ENCODE measurements around the gene EN1. TPM values are rescaled to one million over a fixed set of nuclear protein-coding genes. Genes with fewer than 3 reads are reported as not detected.
A peak's percentile ranks its signal among the peaks of the same experiment; 100 is the strongest.

The EN1 gene
- total and polyA plus RNA-seq, 2 of the 13 experiments (the other 11 are each of a cell fraction or from before 2014, with no cell fraction given), result not detected

DNA sequence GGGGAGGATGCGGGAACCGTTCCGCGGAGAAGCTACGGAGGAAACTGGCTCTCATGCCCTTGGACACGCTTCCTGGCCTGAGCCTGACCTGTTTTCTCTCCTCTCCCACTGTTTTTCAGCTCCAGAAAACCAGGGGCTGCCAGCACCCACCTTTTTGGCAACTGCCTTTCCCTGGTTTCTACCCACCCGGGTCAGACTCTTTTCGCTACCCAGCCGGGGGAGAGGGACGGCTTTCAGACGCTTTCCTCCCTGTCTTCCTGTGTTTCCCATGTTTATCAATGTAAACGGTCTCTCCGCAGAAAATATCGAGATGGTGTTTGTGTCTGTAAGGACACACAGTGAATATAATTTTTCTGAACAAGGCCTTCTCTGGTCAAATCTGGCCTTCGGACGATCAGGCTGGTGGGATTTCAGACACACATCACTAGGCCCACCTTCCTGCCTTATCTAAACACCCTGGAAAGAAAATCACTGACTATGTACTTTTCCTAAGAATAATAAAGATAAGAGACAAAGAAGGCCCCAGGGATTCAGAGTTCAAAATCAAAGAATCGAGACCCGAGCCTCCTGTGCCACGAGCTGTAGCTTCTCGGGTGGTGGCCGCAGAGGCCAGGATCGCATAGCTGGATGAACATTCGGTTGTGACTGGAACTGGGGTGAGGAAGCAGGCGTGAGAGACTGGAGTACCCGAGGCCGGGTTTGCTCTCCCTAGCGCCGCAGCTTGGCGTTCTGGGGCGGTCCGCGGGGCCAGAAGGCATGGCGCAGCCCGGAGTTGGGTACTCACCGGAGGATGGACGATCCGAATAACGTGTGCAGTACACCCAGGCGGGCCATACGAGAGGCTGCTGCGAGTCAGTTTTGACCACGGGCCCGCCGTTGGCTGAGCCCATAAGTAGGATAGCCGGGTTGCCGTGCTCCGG is 1.7 kb downstream of the EN1 start:
- H2AFZ ChIP-seq (ENCODE audit: low read length), result no peak overlapping the region
- no peaks in the 10 kb centered on the region for H3K79me2 ChIP-seq (ENCODE audit: insufficient read depth, low read length)
- POLR2A ChIA-PET, result no interaction called here
- no peak for TF ChIP-seq NFRKB (IDR thresholded peaks at IDR 0.05)
- peak; percentile 86; the same call in 1 of the 2 replicates for TF ChIP-seq EZH2 (conservative IDR thresholded peaks at IDR 0.05; ENCODE audit: low read depth, low read length)
- H3K27me3 ChIP-seq (ENCODE audit: control insufficient read depth in 1 of 2, insufficient read depth in 2 of 2, low read length in 2 of 2), result peaks cover 17 to 86% of the 10 kb centered on the region in 2 experiments
- in situ Hi-C loops (cut with HindIII; ENCODE audit: extremely low pct_ligation_motif_present, low pct_unique_long_range_greater_than_20kb), result no loop called here
- no peak overlapping the region for H3K4me2 ChIP-seq (ENCODE audit: low read depth, low read length)
- FAIRE-seq (no peak), DNase-seq (ENCODE audit: low spot score) (no peak), ATAC-seq (no peak; the same call in 1 of the 3 replicates)
- no peaks in the 10 kb centered on the region for H3K36me3 ChIP-seq (replicated peaks in 1 of 2; ENCODE audit: control insufficient read depth in 1 of 2, insufficient read depth in 2 of 2, low read length in 2 of 2)
- no peaks in the 10 kb centered on the region for H3K9me3 ChIP-seq (ENCODE audit: low read length)
- 40% methylated on average over 38 of the region's 47 CpGs for WGBS (ENCODE audit: low lambda C conversion rate)
- CTCF ChIA-PET (ENCODE audit: low intra/inter-chr PET ratio, low total read pairs), result no interaction called here
- no peak overlapping the region for H3K27ac ChIP-seq (ENCODE audit: extremely low read length, insufficient read depth, low read length)
- no peaks in the 10 kb centered on the region for H4K20me1 ChIP-seq (ENCODE audit: insufficient read depth, low read length)
- H3K9ac ChIP-seq (ENCODE audit: insufficient read depth, low read depth, low read length), result no peak overlapping the region
- intact Hi-C loops (cut with micrococcal nuclease; ENCODE audit: unreplicated experiment), result no loop called here
- H3K4me3 ChIP-seq (replicated peaks in 1 of 3; ENCODE audit: insufficient read depth in 1 of 3, low read depth in 2 of 3, low read length in 3 of 3), result no peak overlapping the region
- no TSS peak for BruUV-seq (replicated peaks)
- H3K4me1 ChIP-seq (ENCODE audit: insufficient read depth, low read length), result no peaks in the 10 kb centered on the region

DNA sequence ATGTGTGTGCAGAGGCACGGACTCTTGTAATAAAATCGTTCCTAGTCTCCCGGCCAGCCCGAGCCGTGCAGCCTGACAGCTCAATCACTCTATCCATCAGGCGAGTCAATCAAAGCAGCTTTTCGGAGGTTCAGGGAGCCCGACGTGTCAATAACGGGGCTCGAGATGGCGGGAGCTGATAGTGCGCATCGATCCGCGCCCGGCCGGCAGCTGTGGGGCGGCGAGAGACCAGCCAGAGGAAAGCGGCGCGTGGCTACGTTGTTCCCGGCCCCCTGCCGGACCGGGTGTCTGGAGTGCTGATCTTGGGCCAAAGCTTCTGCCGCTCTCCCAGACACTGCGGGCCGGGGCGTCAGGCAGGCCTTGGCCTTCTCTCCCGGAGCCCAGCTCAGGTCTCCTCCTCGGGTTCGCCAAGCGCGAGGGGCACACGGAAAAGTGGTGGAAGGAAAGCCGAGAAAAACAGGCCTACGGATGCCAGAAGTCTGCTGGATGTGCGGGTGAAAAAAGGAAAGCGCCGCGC is 2.4 kb downstream of the EN1 start:
- no peaks in the 10 kb centered on the region for H4K20me1 ChIP-seq (ENCODE audit: insufficient read depth, low read length)
- ChIA-PET CTCF (ENCODE audit: low intra/inter-chr PET ratio, low total read pairs) (no interaction called here), POLR2A (no interaction called here)
- no peaks in the 10 kb centered on the region for H3K4me1 ChIP-seq (ENCODE audit: insufficient read depth, low read length)
- no peaks in the 10 kb centered on the region for H3K9me3 ChIP-seq (ENCODE audit: low read length)
- no peaks in the 10 kb centered on the region for H3K79me2 ChIP-seq (ENCODE audit: insufficient read depth, low read length)
- 53% methylated on average over 35 of the region's 43 CpGs for WGBS (ENCODE audit: low lambda C conversion rate)
- H3K4me3 ChIP-seq (replicated peaks in 1 of 3; ENCODE audit: insufficient read depth in 1 of 3, low read depth in 2 of 3, low read length in 3 of 3), result no peak overlapping the region
- DNase-seq (ENCODE audit: low spot score) (no peak), FAIRE-seq (no peak), ATAC-seq (peak; percentile 32; the same call in 2 of the 3 replicates)
- H3K4me2 ChIP-seq (ENCODE audit: low read depth, low read length), result no peak overlapping the region
- no peak overlapping the region for H3K9ac ChIP-seq (ENCODE audit: insufficient read depth, low read depth, low read length)
- no peaks in the 10 kb centered on the region for H3K36me3 ChIP-seq (replicated peaks in 1 of 2; ENCODE audit: control insufficient read depth in 1 of 2, insufficient read depth in 2 of 2, low read length in 2 of 2)
- TF ChIP-seq NAIF1 (CRISPR knock-in tag; IDR thresholded peaks at IDR 0.05; ENCODE audit: borderline replicate concordance) (no peak), ZNF17 (CRISPR knock-in tag; IDR thresholded peaks at IDR 0.05) (no peak), TCF7L2 (IDR thresholded peaks at IDR 0.05; ENCODE audit: low read depth, low read length) (no peak), KLF13 (CRISPR knock-in tag; IDR thresholded peaks at IDR 0.05) (no peak), ATM (IDR thresholded peaks at IDR 0.05; ENCODE audit: borderline replicate concordance) (no peak), EEA1 (CRISPR knock-in tag; IDR thresholded peaks at IDR 0.05; ENCODE audit: borderline replicate concordance) (no peak)
- TF ChIP-seq, protein P1, sequence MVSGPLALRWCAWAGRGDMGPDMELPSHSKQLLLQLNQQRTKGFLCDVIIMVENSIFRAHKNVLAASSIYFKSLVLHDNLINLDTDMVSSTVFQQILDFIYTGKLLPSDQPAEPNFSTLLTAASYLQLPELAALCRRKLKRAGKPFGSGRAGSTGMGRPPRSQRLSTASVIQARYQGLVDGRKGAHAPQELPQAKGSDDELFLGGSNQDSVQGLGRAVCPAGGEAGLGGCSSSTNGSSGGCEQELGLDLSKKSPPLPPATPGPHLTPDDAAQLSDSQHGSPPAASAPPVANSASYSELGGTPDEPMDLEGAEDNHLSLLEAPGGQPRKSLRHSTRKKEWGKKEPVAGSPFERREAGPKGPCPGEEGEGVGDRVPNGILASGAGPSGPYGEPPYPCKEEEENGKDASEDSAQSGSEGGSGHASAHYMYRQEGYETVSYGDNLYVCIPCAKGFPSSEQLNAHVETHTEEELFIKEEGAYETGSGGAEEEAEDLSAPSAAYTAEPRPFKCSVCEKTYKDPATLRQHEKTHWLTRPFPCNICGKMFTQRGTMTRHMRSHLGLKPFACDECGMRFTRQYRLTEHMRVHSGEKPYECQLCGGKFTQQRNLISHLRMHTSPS (CRISPR knock-in tag; IDR thresholded peaks at IDR 0.05; ENCODE audit: low read depth), result no peak
- TF ChIP-seq, protein P2, sequence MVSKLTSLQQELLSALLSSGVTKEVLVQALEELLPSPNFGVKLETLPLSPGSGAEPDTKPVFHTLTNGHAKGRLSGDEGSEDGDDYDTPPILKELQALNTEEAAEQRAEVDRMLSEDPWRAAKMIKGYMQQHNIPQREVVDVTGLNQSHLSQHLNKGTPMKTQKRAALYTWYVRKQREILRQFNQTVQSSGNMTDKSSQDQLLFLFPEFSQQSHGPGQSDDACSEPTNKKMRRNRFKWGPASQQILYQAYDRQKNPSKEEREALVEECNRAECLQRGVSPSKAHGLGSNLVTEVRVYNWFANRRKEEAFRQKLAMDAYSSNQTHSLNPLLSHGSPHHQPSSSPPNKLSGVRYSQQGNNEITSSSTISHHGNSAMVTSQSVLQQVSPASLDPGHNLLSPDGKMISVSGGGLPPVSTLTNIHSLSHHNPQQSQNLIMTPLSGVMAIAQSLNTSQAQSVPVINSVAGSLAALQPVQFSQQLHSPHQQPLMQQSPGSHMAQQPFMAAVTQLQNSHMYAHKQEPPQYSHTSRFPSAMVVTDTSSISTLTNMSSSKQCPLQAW (CRISPR knock-in tag; IDR thresholded peaks at IDR 0.05), result no peak
- intact Hi-C loops (cut with micrococcal nuclease; ENCODE audit: unreplicated experiment) (no loop called here), in situ Hi-C loops (cut with HindIII; ENCODE audit: extremely low pct_ligation_motif_present, low pct_unique_long_range_greater_than_20kb) (no loop called here)
- no TSS peak for BruUV-seq (replicated peaks)
- no peak overlapping the region for H3K27ac ChIP-seq (ENCODE audit: extremely low read length, insufficient read depth, low read length)
- peaks cover 19 to 86% of the 10 kb centered on the region in 2 experiments for H3K27me3 ChIP-seq (ENCODE audit: control insufficient read depth in 1 of 2, insufficient read depth in 2 of 2, low read length in 2 of 2)
- no peak overlapping the region for H2AFZ ChIP-seq (ENCODE audit: low read length)
